ENCODE data around the gene APBB2.
"Not testable (repeated sequence)": the region's sequence is repeated elsewhere in the genome, so short reads cannot be mapped to it uniquely, and the experiment has no call there.

- not testable (repeated sequence) for TF ChIP-seq EZH2 (IDR thresholded peaks at IDR 0.05; ENCODE audit: low read depth)
- TF ChIP-seq, protein P1, sequence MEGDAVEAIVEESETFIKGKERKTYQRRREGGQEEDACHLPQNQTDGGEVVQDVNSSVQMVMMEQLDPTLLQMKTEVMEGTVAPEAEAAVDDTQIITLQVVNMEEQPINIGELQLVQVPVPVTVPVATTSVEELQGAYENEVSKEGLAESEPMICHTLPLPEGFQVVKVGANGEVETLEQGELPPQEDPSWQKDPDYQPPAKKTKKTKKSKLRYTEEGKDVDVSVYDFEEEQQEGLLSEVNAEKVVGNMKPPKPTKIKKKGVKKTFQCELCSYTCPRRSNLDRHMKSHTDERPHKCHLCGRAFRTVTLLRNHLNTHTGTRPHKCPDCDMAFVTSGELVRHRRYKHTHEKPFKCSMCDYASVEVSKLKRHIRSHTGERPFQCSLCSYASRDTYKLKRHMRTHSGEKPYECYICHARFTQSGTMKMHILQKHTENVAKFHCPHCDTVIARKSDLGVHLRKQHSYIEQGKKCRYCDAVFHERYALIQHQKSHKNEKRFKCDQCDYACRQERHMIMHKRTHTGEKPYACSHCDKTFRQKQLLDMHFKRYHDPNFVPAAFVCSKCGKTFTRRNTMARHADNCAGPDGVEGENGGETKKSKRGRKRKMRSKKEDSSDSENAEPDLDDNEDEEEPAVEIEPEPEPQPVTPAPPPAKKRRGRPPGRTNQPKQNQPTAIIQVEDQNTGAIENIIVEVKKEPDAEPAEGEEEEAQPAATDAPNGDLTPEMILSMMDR (conservative IDR thresholded peaks at IDR 0.05) = not testable (repeated sequence)
Measured at GRCh38 chr4:41149568-41149967, 64.8 kb downstream of the APBB2 start.
